ENCODE measurements around the gene FAM131C. TPM values are rescaled to one million over a fixed set of nuclear protein-coding genes. Genes with fewer than 3 reads are reported as not detected.
"Not testable (repeated sequence)": the region's sequence is repeated elsewhere in the genome, so short reads cannot be mapped to it uniquely, and the experiment has no call there.

The FAM131C gene
- total RNA-seq, 1 donor from 2014 or later: 1.1 TPM

- no peak for DNase-seq
- no peak for TF ChIP-seq CTCF (IDR thresholded peaks at IDR 0.05; ENCODE audit: partially characterized antibody, unreplicated experiment)
- no peak overlapping the region for H3K27ac Mint-ChIP-seq (ENCODE audit: unreplicated experiment)
- H3K27me3 Mint-ChIP-seq (ENCODE audit: unreplicated experiment): peaks cover 19% of the 10 kb centered on the region
- no peaks in the 10 kb centered on the region for H3K36me3 Mint-ChIP-seq (ENCODE audit: unreplicated experiment)
- peaks cover 9% of the 10 kb centered on the region for H3K9me3 Mint-ChIP-seq (ENCODE audit: unreplicated experiment)
- H3K4me1 Mint-ChIP-seq (ENCODE audit: low read depth, unreplicated experiment): peaks cover 27% of the 10 kb centered on the region
- no peak overlapping the region for H3K4me3 Mint-ChIP-seq (ENCODE audit: unreplicated experiment)
Observed at GRCh38 chr1:16066245-16066644, 7.2 kb downstream of the FAM131C start.

GRCh38 chr1:16065269-16065576 is 8.2 kb downstream of the FAM131C start:
- TF ChIP-seq CTCF (IDR thresholded peaks at IDR 0.05; ENCODE audit: partially characterized antibody, unreplicated experiment): no peak
- Mint-ChIP-seq H3K27me3 (ENCODE audit: unreplicated experiment) (peaks cover 23% of the 10 kb centered on the region), H3K4me1 (ENCODE audit: low read depth, unreplicated experiment) (peaks cover 27% of the 10 kb centered on the region), H3K9me3 (ENCODE audit: unreplicated experiment) (peaks cover 9% of the 10 kb centered on the region), H3K36me3 (ENCODE audit: unreplicated experiment) (no peaks in the 10 kb centered on the region), H3K4me3 (ENCODE audit: unreplicated experiment) (no peak overlapping the region), H3K27ac (ENCODE audit: unreplicated experiment) (no peak overlapping the region)
- no peak for DNase-seq

GRCh38 chr1:16064536-16065268 is 8.7 kb downstream of the FAM131C start:
- DNase-seq: no peak
- no peak overlapping the region for H3K4me3 Mint-ChIP-seq (ENCODE audit: unreplicated experiment)
- no peaks in the 10 kb centered on the region for H3K36me3 Mint-ChIP-seq (ENCODE audit: unreplicated experiment)
- peaks cover 22% of the 10 kb centered on the region for H3K27me3 Mint-ChIP-seq (ENCODE audit: unreplicated experiment)
- H3K4me1 Mint-ChIP-seq (ENCODE audit: low read depth, unreplicated experiment): peaks cover 27% of the 10 kb centered on the region
- no peak for TF ChIP-seq CTCF (IDR thresholded peaks at IDR 0.05; ENCODE audit: partially characterized antibody, unreplicated experiment)
- H3K9me3 Mint-ChIP-seq (ENCODE audit: unreplicated experiment): peaks cover 7% of the 10 kb centered on the region
- H3K27ac Mint-ChIP-seq (ENCODE audit: unreplicated experiment): no peak overlapping the region

- no peaks in the 10 kb centered on the region for H3K36me3 Mint-ChIP-seq (ENCODE audit: unreplicated experiment)
- TF ChIP-seq CTCF (IDR thresholded peaks at IDR 0.05; ENCODE audit: partially characterized antibody, unreplicated experiment): no peak
- H3K27ac Mint-ChIP-seq (ENCODE audit: unreplicated experiment): peak overlapping the region; percentile 45
- H3K9me3 Mint-ChIP-seq (ENCODE audit: unreplicated experiment): peaks cover 7% of the 10 kb centered on the region
- peaks cover 27% of the 10 kb centered on the region for H3K4me1 Mint-ChIP-seq (ENCODE audit: low read depth, unreplicated experiment)
- H3K27me3 Mint-ChIP-seq (ENCODE audit: unreplicated experiment): peaks cover 22% of the 10 kb centered on the region
- peak; percentile 57 for DNase-seq
- peak overlapping the region; percentile 15 for H3K4me3 Mint-ChIP-seq (ENCODE audit: unreplicated experiment)
Observed at GRCh38 chr1:16063921-16064320, 9.5 kb downstream of the FAM131C start.

GRCh38 chr1:16063226-16063829 is 10.1 kb downstream of the FAM131C start:
- no peak for TF ChIP-seq CTCF (IDR thresholded peaks at IDR 0.05; ENCODE audit: partially characterized antibody, unreplicated experiment)
- Mint-ChIP-seq H3K27ac (ENCODE audit: unreplicated experiment) (peak overlapping the region; percentile 45), H3K4me3 (ENCODE audit: unreplicated experiment) (no peak overlapping the region), H3K9me3 (ENCODE audit: unreplicated experiment) (peaks cover 7% of the 10 kb centered on the region), H3K36me3 (ENCODE audit: unreplicated experiment) (no peaks in the 10 kb centered on the region), H3K27me3 (ENCODE audit: unreplicated experiment) (peaks cover 22% of the 10 kb centered on the region), H3K4me1 (ENCODE audit: low read depth, unreplicated experiment) (peaks cover 27% of the 10 kb centered on the region)
- no peak for DNase-seq

- H3K36me3 Mint-ChIP-seq (ENCODE audit: unreplicated experiment); H3K9me3 Mint-ChIP-seq (ENCODE audit: unreplicated experiment); DNase-seq; H3K4me3 Mint-ChIP-seq (ENCODE audit: unreplicated experiment): not testable (repeated sequence)
- Mint-ChIP-seq H3K4me1 (ENCODE audit: low read depth, unreplicated experiment) (peaks cover 23% of the 10 kb centered on the region), H3K27me3 (ENCODE audit: unreplicated experiment) (peaks cover 21% of the 10 kb centered on the region), H3K27ac (ENCODE audit: unreplicated experiment) (peak overlapping the region; percentile 13)
Observed at GRCh38 chr1:16062687-16063075, 10.8 kb downstream of the FAM131C start.

- H3K27ac Mint-ChIP-seq (ENCODE audit: unreplicated experiment): peak overlapping the region; percentile 13
- peaks cover 18% of the 10 kb centered on the region for H3K4me1 Mint-ChIP-seq (ENCODE audit: low read depth, unreplicated experiment)
- not testable (repeated sequence) for H3K4me3 Mint-ChIP-seq (ENCODE audit: unreplicated experiment); DNase-seq; H3K36me3 Mint-ChIP-seq (ENCODE audit: unreplicated experiment); H3K9me3 Mint-ChIP-seq (ENCODE audit: unreplicated experiment)
- peaks cover 16% of the 10 kb centered on the region for H3K27me3 Mint-ChIP-seq (ENCODE audit: unreplicated experiment)
Observed at GRCh38 chr1:16061989-16062686, 11.3 kb downstream of the FAM131C start.
